Left colon (tissue), 2 donors: Measurements from ENCODE around the gene RPS3A. TPM values are rescaled to one million over a fixed set of nuclear protein-coding genes. Genes with fewer than 3 reads are reported as not detected.

ENCODE experiments used
- total RNA-seq, 2 donors: library from RNA; stranded (reverse); fragmentation: NEBNext Ultra II Directional; extraction: Animal tissue kit (Norgen Biotek cat#: 25700); gene quantifications; one replicate each; pipeline ENCODE4 v1.2.1, GENCODE V29; 2021
- donor health status: DM: no; HTN: no; CAD: no.
- donor health status: DM: yes; HTN: yes; CAD: no.

RPS3A gene
- total RNA-seq, 2 donors from 2014 or later: 1,187 to 1,396 TPM

Other genes with a start within 250 kb of the RPS3A start
- 10 to 100 TPM; 65.7 to 80.0 TPM for gene LRBA, start 84.3 kb upstream of the RPS3A start, total RNA-seq
- not detected for gene PRSS48, start 177.5 kb downstream of the RPS3A start, total RNA-seq
- 100 to 1,000 TPM; 114 to 119 TPM for gene SH3D19, start 226.0 kb downstream of the RPS3A start, total RNA-seq